ENCODE data around the gene TMEM74B. TPM values are rescaled to one million over a fixed set of nuclear protein-coding genes. Genes with fewer than 3 reads are reported as not detected.

Gene TMEM74B
- total RNA-seq, 2 donors from 2014 or later, result not detected

GRCh38 chr20:1130847-1131246, 53.9 kb downstream of the TMEM74B start:
- no peak for ATAC-seq
- H3K27ac Mint-ChIP-seq, result peak overlapping the region in 1 of 2 donors; percentile 62
- no peaks in the 10 kb centered on the region for H3K9me3 Mint-ChIP-seq
- no peak for DNase-seq (ENCODE audit: low spot score)
- H3K4me1 Mint-ChIP-seq (ENCODE audit: low read depth in 2 of 2), result peaks cover 23 to 27% of the 10 kb centered on the region in 2 donors
- no peak overlapping the region for H3K4me3 Mint-ChIP-seq
- H3K36me3 Mint-ChIP-seq, result peaks cover 52% of the 10 kb centered on the region
- H3K27me3 Mint-ChIP-seq, result no peaks in the 10 kb centered on the region

Other genes with a start within 250 kb of the TMEM74B start
- under 1 TPM in 1 of 2 donors, not detected in 1; 0.19 TPM for gene RSPO4, start 182.7 kb downstream of the TMEM74B start, total RNA-seq
- gene PSMF1, start 66.4 kb downstream of the TMEM74B start, total RNA-seq, result 100 to 1,000 TPM; 145 to 161 TPM
- gene C20orf202, start 18.5 kb upstream of the TMEM74B start, total RNA-seq, result under 1 TPM in 1 of 2 donors, not detected in 1; 0.40 TPM
- gene RAD21L1, start 41.1 kb upstream of the TMEM74B start, total RNA-seq, result not detected
- 1 to 10 TPM; 1.5 to 1.9 TPM for gene SNPH, start 81.3 kb upstream of the TMEM74B start, total RNA-seq
- 1 to 10 TPM in 1 of 2 donors, under 1 TPM in 1; 0.89 to 1.5 TPM for gene SDCBP2, start 144.2 kb upstream of the TMEM74B start, total RNA-seq
- gene FKBP1A, start 208.1 kb upstream of the TMEM74B start, total RNA-seq, result 100 to 1,000 TPM; 167 to 229 TPM